ENCODE data around the gene PADI3.
A peak's percentile ranks its signal among the peaks of the same experiment; 100 is the strongest.
"Not testable (repeated sequence)": the region's sequence is repeated elsewhere in the genome, so short reads cannot be mapped to it uniquely, and the experiment has no call there.

PADI3 gene

GRCh38 chr1:17241011-17241779, 7.7 kb upstream of the PADI3 start:
- DNase-seq (ENCODE audit: low spot score); FAIRE-seq: not testable (repeated sequence)

- FAIRE-seq; DNase-seq (ENCODE audit: low spot score): not testable (repeated sequence)
These were observed 7.2 kb upstream of the PADI3 start for GRCh38 chr1:17241780-17242074.

- FAIRE-seq = no peak
- no peak for DNase-seq (ENCODE audit: low spot score)
These were observed 5.6 kb upstream of the PADI3 start for GRCh38 chr1:17243274-17243673.

GRCh38 chr1:17244821-17245740, 3.8 kb upstream of the PADI3 start:
- DNase-seq (ENCODE audit: low spot score) (peak; percentile 24), FAIRE-seq (no peak)

- no peak for DNase-seq (ENCODE audit: low spot score)
- no peak for FAIRE-seq
These were observed 3.0 kb upstream of the PADI3 start for GRCh38 chr1:17245816-17246325.

- FAIRE-seq = no peak
- DNase-seq (ENCODE audit: low spot score) = no peak
These were observed 1.9 kb upstream of the PADI3 start for GRCh38 chr1:17246971-17247370.

GRCh38 chr1:17250601-17251000, 1.7 kb downstream of the PADI3 start:
- peak; percentile 77 for DNase-seq (ENCODE audit: low spot score)
- peak; percentile 77 for FAIRE-seq

- DNase-seq (ENCODE audit: low spot score) = no peak
These were observed 2.3 kb downstream of the PADI3 start for GRCh38 chr1:17251246-17251645.

GRCh38 chr1:17251701-17252376, 2.9 kb downstream of the PADI3 start:
- DNase-seq (ENCODE audit: low spot score) (peak; percentile 65), FAIRE-seq (no peak)

More at GRCh38 chr1:17251246-17251645, 2.3 kb downstream of the PADI3 start:
- FAIRE-seq = no peak

GRCh38 chr1:17255336-17255735, 6.4 kb downstream of the PADI3 start:
- FAIRE-seq (no peak), DNase-seq (ENCODE audit: low spot score) (no peak)

GRCh38 chr1:17258116-17258757, 9.3 kb downstream of the PADI3 start:
- FAIRE-seq = no peak
- no peak for DNase-seq (ENCODE audit: low spot score)

- no peak for DNase-seq (ENCODE audit: low spot score)
- FAIRE-seq = no peak
These were observed 9.8 kb downstream of the PADI3 start for GRCh38 chr1:17258758-17259130.

GRCh38 chr1:17259233-17259873, 10.5 kb downstream of the PADI3 start:
- FAIRE-seq (no peak), DNase-seq (ENCODE audit: low spot score) (peak; percentile 38)

- DNase-seq (ENCODE audit: low spot score) = no peak
- FAIRE-seq = no peak
These were observed 11.4 kb downstream of the PADI3 start for GRCh38 chr1:17260264-17260663.

GRCh38 chr1:17260738-17261137, 11.8 kb downstream of the PADI3 start:
- FAIRE-seq (no peak), DNase-seq (ENCODE audit: low spot score) (no peak)

GRCh38 chr1:17263936-17264335, 15.0 kb downstream of the PADI3 start:
- FAIRE-seq (no peak), DNase-seq (ENCODE audit: low spot score) (no peak)

GRCh38 chr1:17264470-17264869, 15.6 kb downstream of the PADI3 start:
- FAIRE-seq (no peak), DNase-seq (ENCODE audit: low spot score) (no peak)

- no peak for DNase-seq (ENCODE audit: low spot score)
- no peak for FAIRE-seq
These were observed 16.3 kb downstream of the PADI3 start for GRCh38 chr1:17265162-17265561.

GRCh38 chr1:17265950-17266349, 17.1 kb downstream of the PADI3 start:
- FAIRE-seq = no peak
- no peak for DNase-seq (ENCODE audit: low spot score)

- no peak for FAIRE-seq
These were observed 22.2 kb downstream of the PADI3 start for GRCh38 chr1:17270891-17271765.

More at GRCh38 chr1:17270891-17271765, 22.2 kb downstream of the PADI3 start:
- no peak for DNase-seq (ENCODE audit: low spot score)

Data from urothelium cell line (cell line).